ENCODE results near the gene LANCL2.

LANCL2 gene

GRCh38 chr7:55336540-55336939, 28.6 kb upstream of the LANCL2 start:
- no peak for DNase-seq (ENCODE audit: low spot score)
- TF ChIP-seq, protein P1, sequence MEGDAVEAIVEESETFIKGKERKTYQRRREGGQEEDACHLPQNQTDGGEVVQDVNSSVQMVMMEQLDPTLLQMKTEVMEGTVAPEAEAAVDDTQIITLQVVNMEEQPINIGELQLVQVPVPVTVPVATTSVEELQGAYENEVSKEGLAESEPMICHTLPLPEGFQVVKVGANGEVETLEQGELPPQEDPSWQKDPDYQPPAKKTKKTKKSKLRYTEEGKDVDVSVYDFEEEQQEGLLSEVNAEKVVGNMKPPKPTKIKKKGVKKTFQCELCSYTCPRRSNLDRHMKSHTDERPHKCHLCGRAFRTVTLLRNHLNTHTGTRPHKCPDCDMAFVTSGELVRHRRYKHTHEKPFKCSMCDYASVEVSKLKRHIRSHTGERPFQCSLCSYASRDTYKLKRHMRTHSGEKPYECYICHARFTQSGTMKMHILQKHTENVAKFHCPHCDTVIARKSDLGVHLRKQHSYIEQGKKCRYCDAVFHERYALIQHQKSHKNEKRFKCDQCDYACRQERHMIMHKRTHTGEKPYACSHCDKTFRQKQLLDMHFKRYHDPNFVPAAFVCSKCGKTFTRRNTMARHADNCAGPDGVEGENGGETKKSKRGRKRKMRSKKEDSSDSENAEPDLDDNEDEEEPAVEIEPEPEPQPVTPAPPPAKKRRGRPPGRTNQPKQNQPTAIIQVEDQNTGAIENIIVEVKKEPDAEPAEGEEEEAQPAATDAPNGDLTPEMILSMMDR (IDR thresholded peaks at IDR 0.05; ENCODE audit: borderline replicate concordance, control extremely low read depth, extremely low read depth, insufficient read depth, missing control alignments): no peak
- in situ Hi-C loops (cut with MboI; ENCODE audit: low sequenced_read_pairs, unreplicated experiment): no loop called here

GRCh38 chr7:55339033-55340000, 25.8 kb upstream of the LANCL2 start:
- TF ChIP-seq, protein P1 (IDR thresholded peaks at IDR 0.05; ENCODE audit: borderline replicate concordance, control extremely low read depth, extremely low read depth, insufficient read depth, missing control alignments): no peak
- in situ Hi-C loops (cut with MboI; ENCODE audit: low sequenced_read_pairs, unreplicated experiment): no loop called here
- DNase-seq (ENCODE audit: low spot score): no peak

GRCh38 chr7:55342216-55342871, 22.8 kb upstream of the LANCL2 start:
- TF ChIP-seq, protein P1 (IDR thresholded peaks at IDR 0.05; ENCODE audit: borderline replicate concordance, control extremely low read depth, extremely low read depth, insufficient read depth, missing control alignments): no peak
- in situ Hi-C loops (cut with MboI; ENCODE audit: low sequenced_read_pairs, unreplicated experiment): no loop called here

GRCh38 chr7:55343002-55343781, 21.9 kb upstream of the LANCL2 start:
- TF ChIP-seq, protein P1 (IDR thresholded peaks at IDR 0.05; ENCODE audit: borderline replicate concordance, control extremely low read depth, extremely low read depth, insufficient read depth, missing control alignments): no peak
- no peak for DNase-seq (ENCODE audit: low spot score)
- in situ Hi-C loops (cut with MboI; ENCODE audit: low sequenced_read_pairs, unreplicated experiment): no loop called here

More at GRCh38 chr7:55342216-55342871, 22.8 kb upstream of the LANCL2 start:
- no peak for DNase-seq (ENCODE audit: low spot score)

DNA sequence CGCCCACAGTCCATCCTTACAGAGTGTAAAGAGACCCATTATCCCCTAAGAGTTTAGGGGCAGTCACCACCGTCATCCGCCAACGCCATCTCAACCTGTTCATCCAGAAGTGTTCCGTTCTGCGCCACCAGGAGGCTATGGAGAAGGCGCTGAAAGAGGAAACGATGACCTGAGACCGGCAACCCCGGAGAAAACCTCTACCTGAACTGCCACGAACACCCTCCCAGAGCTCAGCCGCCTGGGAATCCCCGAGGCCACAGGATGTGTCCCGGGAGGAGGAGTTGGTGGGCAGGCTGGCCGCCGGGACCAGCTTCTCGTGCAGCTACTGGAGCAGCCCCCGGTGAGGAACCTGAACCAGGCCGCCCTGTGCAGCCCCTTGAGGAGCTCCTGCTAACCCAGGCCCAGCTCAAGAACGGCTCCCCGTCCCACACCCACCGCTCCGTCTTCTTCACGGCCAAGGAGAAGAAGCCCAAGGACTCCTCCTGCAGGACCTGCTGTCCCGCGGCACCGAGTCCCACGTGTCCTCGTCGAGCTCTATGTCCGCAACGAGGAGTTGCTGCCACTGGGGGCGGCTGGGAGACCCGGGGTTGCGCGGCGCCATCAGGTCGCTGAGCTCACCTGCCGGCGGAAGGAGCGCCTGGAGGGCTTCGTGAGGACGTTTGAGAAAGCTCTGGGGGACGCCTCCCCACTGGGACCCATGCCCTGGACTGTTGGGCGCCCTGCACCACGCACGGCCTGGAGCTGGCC, 21.1 kb upstream of the LANCL2 start:
- in situ Hi-C loops (cut with MboI; ENCODE audit: low sequenced_read_pairs, unreplicated experiment): no loop called here
- TF ChIP-seq, protein P1 (IDR thresholded peaks at IDR 0.05; ENCODE audit: borderline replicate concordance, control extremely low read depth, extremely low read depth, insufficient read depth, missing control alignments): no peak
- no peak for DNase-seq (ENCODE audit: low spot score)

Data from GM13976 (cell line).